GM18499 (cell line): ENCODE data around the gene CBX1.
A peak's percentile ranks its signal among the peaks of the same experiment; 100 is the strongest.
"Not testable (repeated sequence)": the region's sequence is repeated elsewhere in the genome, so short reads cannot be mapped to it uniquely, and the experiment has no call there.

Experiments
- ATAC-seq: cut with Tn5 transposase; IDR thresholded peaks from one replicate; pipeline ENCODE4 v1.9.1; 2021; ENCODE audit warnings: moderate number of reproducible peaks; ENCODE audit not compliant: insufficient read depth, unreplicated experiment

CBX1 gene

GRCh38 chr17:48123776-48124388, 22.6 kb upstream of the CBX1 start:
- ATAC-seq = no peak

- ATAC-seq = no peak
Measured at GRCh38 chr17:48123111-48123510, 21.8 kb upstream of the CBX1 start.

GRCh38 chr17:48122665-48123045, 21.4 kb upstream of the CBX1 start:
- ATAC-seq = no peak

- ATAC-seq = no peak
Measured at GRCh38 chr17:48121923-48122664, 20.8 kb upstream of the CBX1 start.

GRCh38 chr17:48113201-48113676, 12.0 kb upstream of the CBX1 start:
- no peak for ATAC-seq

GRCh38 chr17:48111937-48112241, 10.6 kb upstream of the CBX1 start:
- no peak for ATAC-seq

- no peak for ATAC-seq
Measured at GRCh38 chr17:48110761-48111160, 9.5 kb upstream of the CBX1 start.

GRCh38 chr17:48107137-48108055, 6.1 kb upstream of the CBX1 start, which contains the start of gene SNX11:
Gene SNX11 (plus strand): TSS chr17:48107766. CDS start chr17:48112044, 4,278 bp downstream.
- ATAC-seq = peak; percentile 47

GRCh38 chr17:48106802-48107136, 5.5 kb upstream of the CBX1 start:
- ATAC-seq = no peak

GRCh38 chr17:48104440-48104839, 3.2 kb upstream of the CBX1 start:
- ATAC-seq = no peak

- ATAC-seq = no peak
Measured at GRCh38 chr17:48102798-48103715, 1.8 kb upstream of the CBX1 start.

GRCh38 chr17:48102043-48102750, 919 bp upstream of the CBX1 start:
- ATAC-seq = no peak

GRCh38 chr17:48100591-48101011, 677 bp downstream of the CBX1 start:
- ATAC-seq = no peak

GRCh38 chr17:48100160-48100559, 1.1 kb downstream of the CBX1 start:
- ATAC-seq = no peak

- ATAC-seq = no peak
Measured at GRCh38 chr17:48095611-48096010, 5.7 kb downstream of the CBX1 start.

- ATAC-seq = no peak
Measured at GRCh38 chr17:48093341-48094045, 7.8 kb downstream of the CBX1 start.

- no peak for ATAC-seq
Measured at GRCh38 chr17:48084932-48085331, 16.3 kb downstream of the CBX1 start.

GRCh38 chr17:48081858-48082257, 19.4 kb downstream of the CBX1 start:
- no peak for ATAC-seq

GRCh38 chr17:48077152-48077551, 24.1 kb downstream of the CBX1 start:
- ATAC-seq = not testable (repeated sequence)
